GM21576 (cell line): ENCODE results near the gene BACH2.

Experiments used
- ATAC-seq: cut with Tn5 transposase; IDR thresholded peaks from one replicate; pipeline ENCODE4 v1.9.1; 2021; ENCODE audit warnings: mild to moderate bottlenecking, moderate library complexity; ENCODE audit not compliant: unreplicated experiment

Gene BACH2

DNA sequence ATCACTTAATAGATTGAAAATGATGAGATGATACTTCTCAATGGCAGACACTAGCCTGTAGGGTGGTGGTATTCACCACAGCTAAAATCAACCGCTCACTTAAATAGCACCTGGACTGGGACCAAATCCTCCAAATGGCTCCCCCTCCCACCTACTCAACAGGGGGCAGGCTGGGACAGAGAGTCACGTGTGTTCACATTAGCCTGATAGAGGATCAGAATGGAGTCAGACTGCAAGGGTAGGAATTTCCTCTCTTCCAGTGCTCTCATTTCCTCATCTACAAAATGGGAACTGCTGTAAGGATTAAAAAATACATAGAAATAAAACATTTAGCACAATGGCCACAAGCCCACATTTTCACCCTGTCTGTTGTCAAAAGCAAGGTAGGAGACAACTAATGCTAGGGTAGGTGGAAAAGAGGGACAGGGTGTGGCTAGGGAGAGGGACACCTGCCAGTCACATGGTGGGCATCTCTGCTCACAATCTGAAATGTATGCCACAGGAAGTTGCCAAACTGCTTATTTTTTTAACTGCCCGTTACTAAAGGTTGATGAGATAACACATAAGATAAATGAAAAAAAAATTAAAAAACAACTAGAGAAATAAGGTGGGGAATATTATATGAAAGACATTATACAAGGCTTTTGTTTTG, 55.3 kb downstream of the BACH2 start:
- ATAC-seq = no peak

DNA sequence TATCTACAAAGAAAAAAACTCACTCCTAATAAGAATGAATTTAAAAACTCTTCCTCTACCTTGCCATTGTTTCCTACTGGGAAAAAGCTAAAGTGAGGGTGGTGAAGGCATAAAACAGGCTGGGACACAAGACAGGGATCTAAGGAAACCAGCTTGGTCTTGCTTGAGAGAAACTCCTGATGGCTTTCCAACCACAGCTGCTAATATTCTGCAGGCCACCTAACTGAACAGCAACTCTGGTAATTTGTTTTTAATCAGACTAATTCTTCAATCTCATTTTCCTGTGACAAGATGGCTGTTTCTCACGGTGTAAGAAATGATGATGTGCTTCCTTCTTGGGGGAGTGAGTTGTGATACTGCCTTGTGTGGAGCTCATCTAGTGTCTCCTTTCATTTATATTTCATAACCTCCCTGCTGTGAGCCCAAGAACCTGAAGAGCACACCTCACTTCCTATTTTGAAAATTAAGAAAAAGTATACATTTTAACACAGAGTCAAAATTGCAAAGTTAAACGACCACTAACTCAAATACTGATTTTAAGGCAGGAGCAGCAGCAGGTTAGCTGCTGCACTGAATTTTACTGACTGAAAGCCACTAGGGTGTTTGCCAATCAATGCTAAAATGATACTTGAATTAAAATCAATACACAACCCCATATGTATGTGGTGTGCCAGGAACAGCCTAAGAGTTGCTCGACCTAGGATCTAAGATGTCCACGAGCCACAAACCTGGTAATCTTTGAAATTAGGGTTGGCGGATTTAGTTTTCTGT, 58.0 kb downstream of the BACH2 start:
- ATAC-seq = no peak

DNA sequence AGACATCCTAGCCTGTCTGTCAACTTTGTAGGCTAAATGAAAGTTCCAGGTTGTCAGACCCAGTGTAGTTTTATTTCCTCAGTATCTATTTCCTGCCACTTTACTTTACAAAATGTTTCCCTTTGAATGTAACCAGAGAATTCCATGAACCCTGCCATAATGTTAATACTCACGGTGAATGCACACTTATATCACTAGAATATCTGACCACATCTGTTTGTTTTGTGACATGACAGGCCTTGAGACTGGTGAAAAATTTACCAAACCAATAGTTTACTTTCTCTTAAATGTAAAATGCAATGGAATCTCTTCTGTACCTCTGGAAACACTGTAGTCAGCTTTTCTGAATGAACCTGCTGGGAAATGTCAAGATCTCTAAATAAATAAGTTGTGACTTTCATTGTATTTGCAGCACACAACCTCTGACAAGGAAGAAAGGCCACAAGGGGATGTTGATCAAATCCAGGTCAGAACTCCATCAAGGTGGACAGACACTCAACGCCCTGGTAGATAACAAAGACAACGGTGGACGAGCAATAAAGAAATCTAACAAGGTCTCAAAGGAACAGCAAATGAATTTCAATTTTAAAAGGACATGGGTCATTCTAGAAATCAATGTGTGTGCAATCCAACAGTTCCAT, 59.2 kb downstream of the BACH2 start:
- no peak for ATAC-seq

DNA sequence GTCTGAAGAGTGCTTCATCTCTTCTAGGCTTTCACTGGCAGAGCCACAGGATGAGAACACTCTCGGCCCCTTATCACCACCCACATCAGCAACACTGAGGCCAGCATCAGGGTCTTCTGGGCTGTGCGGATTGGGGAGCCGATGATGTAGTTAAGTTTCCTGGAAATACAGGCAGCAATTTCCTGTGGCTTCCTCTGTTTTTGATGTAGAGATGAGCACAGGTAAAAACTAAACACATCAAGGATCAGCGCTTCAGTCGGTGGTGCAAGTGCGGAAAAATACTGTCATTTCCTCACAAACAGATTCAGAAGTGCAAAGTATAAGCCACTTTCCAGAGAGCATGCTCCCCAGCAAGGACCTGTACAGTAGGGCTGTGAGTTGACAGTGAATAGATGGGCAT, 62.6 kb downstream of the BACH2 start:
- no peak for ATAC-seq

DNA sequence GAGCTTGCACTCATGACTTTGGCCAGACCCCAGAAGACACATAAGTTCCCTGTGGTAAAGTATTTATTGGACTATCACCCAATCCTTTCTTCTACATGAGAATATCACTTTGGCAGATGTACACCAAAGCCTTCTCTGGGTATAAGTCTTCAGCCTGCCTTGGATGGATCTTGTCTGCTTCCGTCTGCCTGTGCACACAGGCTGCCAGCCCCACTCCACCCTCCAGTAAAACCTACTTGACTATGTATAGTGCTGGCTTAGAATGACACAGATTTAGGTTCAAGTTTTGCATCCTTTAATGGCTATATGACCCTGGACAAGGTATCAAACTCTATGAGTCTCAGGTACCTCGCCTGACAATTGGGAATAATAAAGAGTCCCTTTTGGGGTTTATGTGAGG, 63.4 kb downstream of the BACH2 start:
- no peak for ATAC-seq

DNA sequence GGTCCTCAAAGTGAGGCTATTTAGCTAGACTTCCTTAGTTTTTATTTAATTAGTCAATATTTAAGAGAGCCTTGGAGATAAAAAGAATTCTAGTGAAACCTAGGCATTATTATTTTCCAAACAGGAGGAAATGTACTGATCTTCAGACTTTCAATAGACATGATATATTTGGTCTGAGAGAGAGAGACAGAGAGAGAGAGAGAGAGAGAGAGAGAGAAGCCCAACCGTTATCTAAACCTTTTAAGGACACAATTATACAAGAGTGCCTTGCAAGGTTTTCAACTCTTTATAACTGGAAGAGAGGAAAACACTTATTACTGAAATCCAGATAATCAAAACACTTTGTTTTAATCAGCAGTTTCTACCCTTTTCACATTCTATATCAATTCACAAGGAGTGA, 64.8 kb downstream of the BACH2 start:
- ATAC-seq = no peak

DNA sequence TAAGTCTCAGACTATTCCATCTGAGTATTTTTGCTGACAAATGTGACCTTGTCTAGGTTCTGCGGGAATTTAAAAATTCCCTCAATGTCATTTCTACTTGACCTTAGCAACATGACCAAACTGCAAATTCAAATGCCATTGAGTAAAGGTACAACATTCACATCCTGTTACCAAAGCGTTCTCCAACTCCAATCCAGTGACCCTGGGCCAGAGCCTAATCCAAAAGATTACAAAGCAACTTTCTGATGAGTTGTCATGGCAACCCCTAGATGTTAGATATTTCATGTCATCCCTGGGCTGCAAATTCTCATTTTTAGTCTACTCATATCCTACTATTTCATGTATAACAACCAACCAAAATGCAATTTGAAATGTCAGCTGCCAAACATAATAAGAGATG, 65.3 kb downstream of the BACH2 start:
- ATAC-seq = no peak

DNA sequence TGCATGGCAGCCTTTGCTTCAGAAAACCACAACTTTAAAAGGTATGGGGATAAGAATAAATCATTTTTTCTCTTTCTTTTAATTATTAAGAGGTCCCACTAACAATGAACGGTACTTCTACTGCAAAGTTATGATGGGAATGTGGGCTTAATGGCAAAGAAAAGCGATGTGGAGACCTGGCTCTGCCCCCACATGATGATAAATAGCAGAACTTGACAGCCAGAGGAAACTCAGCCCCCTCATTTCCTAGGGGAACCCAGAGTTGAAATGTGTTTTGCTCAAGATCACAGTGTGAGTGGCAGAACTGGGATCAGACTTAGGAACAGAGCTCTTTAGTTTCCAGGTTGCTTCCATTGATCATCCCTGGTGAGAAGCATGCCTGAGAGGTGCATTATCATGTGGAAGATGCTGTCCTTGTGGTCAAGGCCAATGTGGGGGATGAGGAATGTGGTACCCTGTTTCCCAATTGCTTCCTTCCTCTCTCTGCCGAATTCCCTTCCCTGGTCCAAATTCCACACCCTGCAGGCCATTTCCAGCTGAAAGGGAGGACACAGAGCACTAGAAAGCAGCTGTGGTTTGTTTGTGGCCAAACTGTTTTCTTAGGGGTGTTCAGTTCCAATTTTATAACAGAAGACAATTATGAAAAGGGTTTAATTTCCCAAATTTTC, 66.0 kb downstream of the BACH2 start:
- ATAC-seq = no peak

DNA sequence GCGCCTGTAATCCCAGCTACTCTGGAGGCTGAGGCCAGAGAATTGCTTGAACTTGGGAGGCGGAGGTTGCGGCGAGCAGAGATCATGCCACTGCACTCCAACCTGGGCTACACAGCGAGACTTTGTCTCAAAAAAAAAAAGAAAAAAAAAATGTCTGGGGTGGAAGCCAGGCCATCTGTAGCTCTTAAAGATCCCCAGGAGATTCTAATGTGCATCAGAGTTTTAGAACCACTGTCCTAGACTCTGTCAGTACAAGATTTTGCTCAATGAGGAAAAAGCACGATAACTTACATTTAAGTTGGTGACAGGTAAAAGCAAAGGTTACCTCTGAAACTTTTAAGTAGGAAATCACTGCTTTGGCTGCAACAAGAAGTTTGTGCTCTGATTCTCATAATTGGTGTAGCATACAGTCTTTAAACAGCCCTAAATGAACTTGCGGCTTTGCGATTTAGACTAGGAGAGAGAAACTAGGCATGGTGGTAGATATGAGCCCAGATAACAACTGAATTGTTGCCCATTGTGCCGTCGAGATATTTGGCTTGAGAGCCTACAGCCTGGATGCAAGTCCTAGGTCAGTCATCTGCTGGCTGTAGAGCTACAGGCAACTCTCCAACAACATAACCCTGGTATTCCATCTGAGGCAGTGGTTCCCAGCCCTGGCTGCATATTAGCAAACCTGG, 67.2 kb downstream of the BACH2 start:
- no peak for ATAC-seq

DNA sequence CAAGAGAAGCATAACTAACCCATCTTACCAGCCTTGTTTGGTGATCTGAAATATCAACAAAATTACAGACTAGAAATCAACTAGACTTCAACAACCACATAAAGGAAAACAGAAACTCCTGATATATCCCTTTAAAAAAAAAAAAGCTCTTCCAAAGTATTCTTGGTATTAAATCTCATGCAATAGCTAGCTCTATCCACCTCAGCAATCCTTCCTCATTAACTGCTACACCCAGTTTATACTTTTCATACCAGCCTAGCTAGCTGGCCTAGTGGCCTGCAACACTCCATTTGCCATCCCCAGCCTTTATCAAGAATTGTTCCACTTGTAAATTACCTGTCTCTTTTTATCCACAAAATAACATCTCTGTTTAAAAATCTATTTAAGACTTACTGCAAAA, 69.0 kb downstream of the BACH2 start:
- ATAC-seq = no peak

DNA sequence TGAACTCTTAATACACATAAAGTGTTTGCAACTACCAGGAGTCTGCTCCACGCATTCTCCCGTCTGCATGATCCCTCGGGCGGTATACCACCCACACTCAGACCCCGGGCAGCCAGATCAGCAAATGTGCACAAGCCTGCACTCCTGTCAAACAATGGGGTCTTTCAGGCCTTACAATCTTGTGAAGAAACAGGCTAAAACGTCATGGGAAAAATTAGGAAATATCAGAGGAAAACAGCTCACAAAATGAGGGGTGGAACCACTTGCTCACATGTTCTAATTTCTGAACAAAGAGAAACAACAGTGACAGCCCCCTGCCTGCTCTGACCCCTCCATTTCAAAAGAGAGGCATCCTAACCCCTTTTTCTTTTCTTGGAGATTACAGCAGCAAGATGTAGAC, 69.4 kb downstream of the BACH2 start:
- ATAC-seq = no peak

DNA sequence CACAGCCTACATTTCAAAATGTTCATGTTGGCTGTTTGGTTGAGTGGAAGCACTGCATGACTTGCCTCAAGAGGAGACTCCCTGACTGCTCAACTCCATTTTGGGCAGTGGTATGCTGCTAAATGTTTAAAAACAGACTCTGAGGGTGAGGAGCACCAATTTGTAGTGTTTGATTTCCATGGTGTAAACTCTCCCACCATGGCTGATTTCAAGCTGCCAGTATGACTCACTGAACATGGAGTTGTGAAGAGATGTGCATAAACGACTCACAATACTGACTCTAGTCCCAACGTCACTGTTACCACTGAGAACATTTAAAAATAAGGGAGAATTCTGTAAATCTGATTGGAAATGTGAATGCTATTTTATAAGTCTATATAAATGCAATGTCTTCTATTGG, 70.4 kb downstream of the BACH2 start:
- ATAC-seq = no peak

DNA sequence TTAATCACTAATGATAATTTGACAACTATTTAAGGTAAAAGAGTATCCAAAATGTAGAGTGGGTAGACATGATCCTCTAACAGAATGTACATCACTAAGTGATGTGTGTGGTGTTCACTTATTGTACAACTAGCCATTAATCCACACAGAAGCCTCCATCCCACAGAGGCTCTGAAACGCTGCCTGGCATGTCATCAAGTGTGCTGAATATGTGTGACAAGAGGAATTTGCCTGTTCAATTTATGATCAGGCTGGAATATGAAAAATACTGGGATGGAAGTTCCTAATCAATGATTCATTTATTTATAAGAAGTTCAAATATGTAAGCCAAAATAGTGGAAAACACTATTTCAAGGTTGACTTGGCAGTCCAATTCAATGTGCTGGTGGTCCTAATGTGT, 72.4 kb downstream of the BACH2 start:
- ATAC-seq = no peak

DNA sequence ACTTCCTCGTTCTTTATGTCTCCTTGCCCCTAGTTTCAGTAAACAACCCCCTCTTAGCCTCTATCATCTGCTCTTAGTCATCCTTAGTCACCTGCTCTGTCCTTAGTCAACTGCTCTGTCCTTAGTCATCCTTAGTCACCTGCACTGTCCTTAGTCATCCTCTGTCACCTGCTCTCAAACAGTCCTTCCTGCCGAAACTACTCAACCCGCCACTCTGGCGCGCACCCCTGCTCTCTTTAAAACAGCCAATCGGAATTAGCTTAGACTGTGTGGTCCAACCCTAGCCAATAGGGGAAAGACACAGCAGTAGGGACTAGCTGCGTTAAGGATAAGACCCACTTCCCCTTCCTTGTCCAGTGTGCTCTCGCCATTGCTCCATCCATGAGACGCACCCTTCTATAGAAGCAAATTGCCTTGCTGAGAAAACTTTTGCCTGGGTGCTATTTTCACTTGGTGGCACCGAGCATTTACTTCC, 73.9 kb downstream of the BACH2 start:
- no peak for ATAC-seq

DNA sequence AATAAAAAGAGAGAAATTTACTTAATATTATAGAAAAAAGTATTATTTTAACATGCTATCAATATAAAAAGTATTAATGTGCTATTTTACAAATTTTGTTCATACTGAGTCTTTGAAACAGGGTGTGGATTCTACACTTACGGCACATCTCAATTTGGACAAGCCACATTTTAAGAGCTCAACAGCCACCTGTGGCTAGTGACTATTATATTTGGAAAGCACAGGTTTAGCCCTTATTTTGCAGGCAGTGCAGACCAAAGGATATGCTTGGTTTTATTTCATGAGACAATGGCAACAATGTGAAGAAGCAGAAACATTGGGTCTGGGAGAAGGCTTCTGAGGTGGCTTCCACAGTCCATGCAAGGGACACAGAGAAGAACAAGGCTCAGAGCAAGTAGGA, 74.6 kb downstream of the BACH2 start:
- ATAC-seq = no peak

DNA sequence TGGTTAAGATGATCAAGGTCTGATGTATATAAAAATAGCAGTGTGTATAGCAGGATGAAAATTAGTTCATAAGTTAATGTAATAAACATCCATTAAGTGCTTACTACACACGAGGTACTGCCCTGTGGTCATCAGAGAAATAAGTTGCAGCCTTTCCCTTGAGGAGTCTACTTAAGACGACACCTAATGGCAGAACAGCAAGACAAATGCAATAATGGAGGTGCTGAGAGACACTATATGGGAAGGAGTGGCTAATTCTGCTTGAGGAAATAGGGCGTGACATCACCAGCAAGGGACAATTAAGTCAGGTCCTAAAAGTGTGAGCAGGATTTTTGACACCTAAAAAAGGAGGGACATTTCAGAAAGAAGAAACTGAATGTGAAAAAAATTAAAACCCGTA, 75.2 kb downstream of the BACH2 start:
- no peak for ATAC-seq

DNA sequence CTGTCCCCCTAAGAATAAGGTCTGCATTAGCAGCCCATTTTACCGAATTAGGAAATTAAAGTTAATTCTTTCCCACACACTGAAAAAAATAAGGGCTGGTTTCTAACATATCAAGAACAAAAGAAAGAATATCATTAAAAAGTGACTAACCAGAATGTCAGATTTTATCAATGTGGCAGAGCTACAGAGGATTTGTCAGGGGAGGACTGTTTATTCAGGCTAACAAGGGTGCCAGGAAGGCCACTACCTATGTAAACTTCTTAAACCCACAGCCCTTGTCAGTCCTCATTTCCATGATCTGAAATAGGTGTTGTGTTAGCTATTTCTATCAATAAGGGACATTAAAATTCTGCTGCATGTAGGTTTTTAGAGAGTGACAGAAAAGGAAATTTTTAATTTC, 76.4 kb downstream of the BACH2 start:
- no peak for ATAC-seq

DNA sequence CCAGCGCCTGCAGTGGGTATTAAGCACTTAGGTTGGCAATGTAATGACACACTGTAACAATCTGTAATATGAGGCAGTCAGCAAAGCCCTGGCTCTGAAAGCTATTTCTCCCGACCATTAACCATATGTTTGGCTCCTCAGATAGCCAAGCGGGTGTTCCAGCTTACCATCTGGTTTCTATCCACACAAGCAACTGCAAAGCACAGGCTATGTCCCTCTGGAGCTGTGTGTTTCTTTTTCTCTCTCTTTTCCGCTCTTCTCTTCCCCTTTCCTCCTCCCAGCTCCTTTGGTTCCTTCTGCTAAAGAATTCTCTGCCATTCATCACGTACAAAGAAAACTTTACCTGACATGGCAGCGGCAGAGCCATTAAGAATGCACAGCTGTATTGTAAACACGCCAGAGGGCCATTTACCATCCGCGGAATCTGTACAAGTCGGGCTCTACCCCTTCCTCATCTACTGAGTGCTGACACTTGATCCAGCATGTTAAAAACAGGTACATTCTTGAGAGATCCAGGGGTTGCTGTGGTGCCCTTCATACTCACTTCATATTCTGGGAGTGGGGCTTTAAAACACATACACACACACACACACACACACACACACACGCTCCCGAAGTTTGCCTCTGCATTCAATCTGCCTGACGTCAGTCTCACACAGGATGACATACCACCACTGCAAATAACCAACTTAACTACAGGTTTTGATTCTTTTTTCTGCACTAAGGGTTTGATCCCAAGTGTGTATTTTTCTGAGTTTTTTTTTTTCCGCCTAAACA, 77.2 kb downstream of the BACH2 start:
- ATAC-seq = no peak

DNA sequence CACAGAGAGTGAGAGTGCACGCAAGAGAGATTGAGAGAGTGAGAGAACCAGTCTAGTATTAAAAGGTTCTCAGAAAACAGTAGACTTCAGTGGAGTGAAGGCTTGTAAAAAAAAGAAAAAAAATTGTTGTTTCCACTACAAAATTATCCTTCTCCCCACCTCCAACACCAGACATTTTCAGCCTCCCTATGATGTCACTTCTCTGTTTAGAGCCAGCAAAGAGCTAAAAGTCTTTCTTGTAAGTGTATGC, 77.8 kb downstream of the BACH2 start:
- ATAC-seq = no peak

DNA sequence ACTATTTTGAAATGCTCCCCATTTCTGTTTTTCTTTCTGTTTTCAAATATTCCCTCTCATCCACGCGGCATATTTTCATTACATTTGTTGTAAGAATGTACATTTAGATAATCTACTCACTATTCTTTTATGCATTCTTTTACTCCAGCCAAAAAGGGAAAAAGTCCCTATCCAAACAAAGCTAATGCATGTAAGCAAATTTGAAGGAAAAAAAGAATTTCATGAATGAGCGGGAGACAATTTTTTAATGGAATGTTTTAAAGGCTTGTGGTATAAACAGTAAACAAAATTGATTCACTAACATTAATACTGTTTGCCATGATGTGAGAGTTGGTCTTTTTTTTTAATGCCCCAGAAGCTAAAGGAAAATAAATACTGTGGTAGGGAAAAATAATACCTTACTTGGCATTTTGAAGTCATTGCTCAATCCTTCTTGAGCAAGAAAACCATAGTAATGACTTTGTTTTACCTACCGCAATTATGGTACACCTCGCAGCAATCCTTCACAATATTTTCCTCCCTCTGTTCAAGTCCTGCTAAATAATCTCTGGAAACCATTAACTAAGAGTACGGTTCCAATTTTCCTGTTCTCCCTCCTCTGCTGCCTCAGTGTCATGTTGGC, 79.0 kb downstream of the BACH2 start:
- no peak for ATAC-seq
